Stimulated activated naive CD8-positive, alpha-beta T cell treated with anti-CD3 and anti-CD28 coated beads, Interleukin-15, Interleukin-2, amounts not matched to agents 100 ng/mL and 50 ng/mL, for 24 hours (primary cell): ENCODE data around the gene REXO4.
"Not testable (repeated sequence)": the region's sequence is repeated elsewhere in the genome, so short reads cannot be mapped to it uniquely, and the experiment has no call there.

Experiments
- H3K27ac Mint-ChIP-seq: one replicate; pipeline ENCODE4 v1.8.0; 2021; ENCODE audit warnings: mild to moderate bottlenecking, mixed read lengths
- H3K27me3 Mint-ChIP-seq: one replicate; pipeline ENCODE4 v1.8.0; 2021; ENCODE audit warnings: mixed read lengths
- H3K36me3 Mint-ChIP-seq: one replicate; pipeline ENCODE4 v1.8.0; 2021; ENCODE audit warnings: low read depth, mixed read lengths
- H3K4me1 Mint-ChIP-seq: one replicate; pipeline ENCODE4 v1.8.0; 2021; ENCODE audit warnings: low read depth, mixed read lengths
- H3K4me3 Mint-ChIP-seq: one replicate; pipeline ENCODE4 v1.8.0; 2021; ENCODE audit warnings: mild to moderate bottlenecking, mixed read lengths
- H3K9me3 Mint-ChIP-seq: one replicate; pipeline ENCODE4 v1.8.0; 2021; ENCODE audit warnings: mixed read lengths

Gene REXO4

DNA sequence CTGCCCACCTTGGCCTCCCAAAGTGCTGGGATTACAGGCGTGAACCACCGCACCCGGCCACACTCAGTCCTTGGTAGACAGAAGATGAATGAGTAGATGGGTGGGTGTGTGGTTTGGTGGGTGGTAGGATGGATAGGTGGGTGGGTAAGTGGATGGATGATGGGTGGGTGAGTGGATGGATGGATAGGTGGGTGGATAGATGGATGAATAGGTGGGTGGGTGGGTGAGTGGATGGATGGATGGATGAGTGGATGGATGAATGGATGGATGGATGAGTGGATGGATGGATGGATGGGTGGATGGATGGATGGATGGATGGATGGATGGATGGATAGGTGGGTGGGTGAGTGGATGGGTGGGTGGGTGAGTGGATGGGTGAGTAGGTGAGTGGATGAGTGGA lies 25.5 kb downstream of the REXO4 start:
- H3K4me3 Mint-ChIP-seq, H3K27ac Mint-ChIP-seq, H3K4me1 Mint-ChIP-seq, H3K9me3 Mint-ChIP-seq, H3K36me3 Mint-ChIP-seq, H3K27me3 Mint-ChIP-seq: not testable (repeated sequence)

DNA sequence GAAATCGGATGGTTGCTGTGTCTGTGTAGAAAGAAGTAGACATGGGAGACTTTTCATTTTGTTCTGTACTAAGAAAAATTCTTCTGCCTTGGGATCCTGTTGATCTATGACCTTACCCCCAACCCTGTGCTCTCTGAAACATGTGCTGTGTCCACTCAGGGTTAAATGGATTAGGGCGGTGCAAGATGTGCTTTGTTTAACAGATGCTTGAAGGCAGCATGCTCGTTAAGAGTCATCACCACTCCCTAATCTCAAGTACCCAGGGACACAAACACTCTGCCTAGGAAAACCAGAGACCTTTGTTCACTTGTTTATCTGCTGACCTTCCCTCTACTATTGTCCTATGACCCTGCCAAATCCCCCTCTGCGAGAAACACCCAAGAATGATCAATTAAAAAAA lies 26.4 kb downstream of the REXO4 start:
- not testable (repeated sequence) for H3K4me1 Mint-ChIP-seq, H3K9me3 Mint-ChIP-seq, H3K4me3 Mint-ChIP-seq, H3K27ac Mint-ChIP-seq, H3K36me3 Mint-ChIP-seq, H3K27me3 Mint-ChIP-seq

DNA sequence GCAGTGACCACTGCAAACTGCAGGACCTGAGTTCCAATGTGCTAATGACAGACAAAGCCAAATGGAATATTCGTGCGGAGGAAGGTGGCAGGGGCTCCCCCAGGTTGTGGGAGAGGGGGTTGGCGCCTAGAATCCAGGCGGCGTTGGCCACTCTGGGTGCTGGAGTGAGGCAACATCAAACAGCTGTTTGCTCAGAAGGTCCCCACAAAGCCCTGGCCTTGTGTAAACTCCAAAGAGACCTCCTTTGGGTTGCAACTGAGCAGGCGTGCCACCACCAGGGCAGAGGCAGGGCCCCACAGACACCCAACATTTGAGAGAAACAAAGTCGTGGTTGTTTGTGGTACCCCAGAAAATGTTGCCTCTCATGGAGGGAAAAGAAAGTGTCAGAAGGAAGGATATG lies 27.1 kb downstream of the REXO4 start:
- Mint-ChIP-seq H3K4me1 (no peaks in the 10 kb centered on the region), H3K9me3 (no peaks in the 10 kb centered on the region), H3K36me3 (no peaks in the 10 kb centered on the region), H3K27ac (no peak overlapping the region), H3K27me3 (peaks cover 3% of the 10 kb centered on the region), H3K4me3 (no peak overlapping the region)

GRCh38 chr9:133389562-133389961 lies 28.2 kb downstream of the REXO4 start:
- Mint-ChIP-seq H3K27ac (no peak overlapping the region), H3K9me3 (no peaks in the 10 kb centered on the region), H3K27me3 (peaks cover 3% of the 10 kb centered on the region), H3K4me3 (no peak overlapping the region), H3K36me3 (no peaks in the 10 kb centered on the region), H3K4me1 (no peaks in the 10 kb centered on the region)

GRCh38 chr9:133389025-133389557 lies 28.7 kb downstream of the REXO4 start:
- H3K4me1 Mint-ChIP-seq: no peaks in the 10 kb centered on the region
- H3K4me3 Mint-ChIP-seq: no peak overlapping the region
- H3K9me3 Mint-ChIP-seq: no peaks in the 10 kb centered on the region
- H3K36me3 Mint-ChIP-seq: no peaks in the 10 kb centered on the region
- no peak overlapping the region for H3K27ac Mint-ChIP-seq
- peaks cover 3% of the 10 kb centered on the region for H3K27me3 Mint-ChIP-seq

DNA sequence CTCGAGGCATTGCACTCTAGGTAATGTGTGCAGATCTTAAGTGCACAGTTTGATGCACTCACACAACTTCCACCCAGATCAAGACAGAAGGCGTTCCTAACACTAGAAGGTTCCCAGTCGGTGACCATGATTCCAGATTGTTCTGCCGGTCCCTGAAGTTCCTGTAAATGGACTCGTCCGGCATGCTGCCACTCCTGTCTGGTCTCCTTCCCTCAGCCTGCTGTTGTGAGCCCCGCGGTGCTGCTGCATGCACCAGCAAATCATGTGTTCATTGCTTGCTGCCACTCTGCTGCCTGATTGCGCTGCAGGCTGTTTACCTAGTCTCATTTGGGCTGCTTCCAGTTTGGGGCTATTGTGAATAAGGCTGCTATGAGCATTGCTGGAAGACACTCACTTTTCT lies 30.1 kb downstream of the REXO4 start:
- H3K27ac Mint-ChIP-seq: no peak overlapping the region
- H3K9me3 Mint-ChIP-seq: no peaks in the 10 kb centered on the region
- no peaks in the 10 kb centered on the region for H3K36me3 Mint-ChIP-seq
- peaks cover 3% of the 10 kb centered on the region for H3K27me3 Mint-ChIP-seq
- no peak overlapping the region for H3K4me3 Mint-ChIP-seq
- H3K4me1 Mint-ChIP-seq: no peaks in the 10 kb centered on the region

DNA sequence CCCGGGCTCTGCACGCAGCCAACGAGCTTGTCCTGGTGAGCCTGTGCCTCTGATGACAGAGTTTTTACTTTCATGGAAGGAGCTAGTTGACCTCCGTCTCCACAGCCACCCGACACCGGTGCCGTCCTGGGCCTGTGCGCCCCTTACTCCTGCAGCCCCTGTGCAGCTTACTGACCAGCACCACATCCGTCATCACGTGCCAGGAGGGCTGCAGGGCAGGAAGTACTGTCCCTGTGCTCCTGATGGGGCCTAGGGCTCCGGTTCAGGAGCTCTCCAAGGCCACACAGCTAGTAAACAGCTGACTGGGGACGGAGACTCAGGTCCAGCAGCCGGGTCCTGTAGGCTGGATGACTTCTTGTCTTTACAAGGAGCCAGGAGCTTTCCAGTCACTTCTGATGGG lies 31.5 kb downstream of the REXO4 start:
- Mint-ChIP-seq H3K27me3 (peaks cover 3% of the 10 kb centered on the region), H3K9me3 (no peaks in the 10 kb centered on the region), H3K4me1 (no peaks in the 10 kb centered on the region), H3K4me3 (no peak overlapping the region), H3K27ac (no peak overlapping the region), H3K36me3 (no peaks in the 10 kb centered on the region)

- H3K27ac Mint-ChIP-seq: no peak overlapping the region
- no peaks in the 10 kb centered on the region for H3K9me3 Mint-ChIP-seq
- no peaks in the 10 kb centered on the region for H3K4me1 Mint-ChIP-seq
- peaks cover 3% of the 10 kb centered on the region for H3K27me3 Mint-ChIP-seq
- H3K36me3 Mint-ChIP-seq: no peaks in the 10 kb centered on the region
- H3K4me3 Mint-ChIP-seq: no peak overlapping the region
Measured at GRCh38 chr9:133385452-133385851, 32.4 kb downstream of the REXO4 start.

- Mint-ChIP-seq H3K27me3 (peaks cover 2% of the 10 kb centered on the region), H3K4me1 (no peaks in the 10 kb centered on the region), H3K27ac (no peak overlapping the region), H3K4me3 (no peak overlapping the region), H3K36me3 (no peaks in the 10 kb centered on the region), H3K9me3 (no peaks in the 10 kb centered on the region)
Measured at GRCh38 chr9:133384736-133385321, 33.0 kb downstream of the REXO4 start.

DNA sequence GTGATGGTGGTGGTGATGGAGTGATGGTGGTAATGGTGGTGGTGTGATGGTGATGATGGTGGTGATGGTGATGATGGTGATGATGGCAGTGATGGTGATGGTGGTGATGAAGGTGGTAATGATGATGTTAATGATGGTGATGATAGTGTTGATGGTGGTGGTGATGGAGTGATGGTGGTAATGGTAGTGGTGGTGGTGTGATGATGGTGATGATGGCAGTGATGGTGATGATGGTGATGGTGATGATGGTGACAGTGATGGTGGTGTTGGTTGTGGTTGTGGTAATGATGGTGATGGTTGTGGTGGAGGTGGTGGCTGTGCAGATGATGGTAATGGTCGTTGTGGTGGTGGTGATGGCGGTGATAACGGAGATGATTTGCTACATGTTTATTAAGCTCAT lies 34.4 kb downstream of the REXO4 start:
- Mint-ChIP-seq H3K36me3 (no peaks in the 10 kb centered on the region), H3K9me3 (no peaks in the 10 kb centered on the region), H3K27me3 (no peaks in the 10 kb centered on the region)

DNA sequence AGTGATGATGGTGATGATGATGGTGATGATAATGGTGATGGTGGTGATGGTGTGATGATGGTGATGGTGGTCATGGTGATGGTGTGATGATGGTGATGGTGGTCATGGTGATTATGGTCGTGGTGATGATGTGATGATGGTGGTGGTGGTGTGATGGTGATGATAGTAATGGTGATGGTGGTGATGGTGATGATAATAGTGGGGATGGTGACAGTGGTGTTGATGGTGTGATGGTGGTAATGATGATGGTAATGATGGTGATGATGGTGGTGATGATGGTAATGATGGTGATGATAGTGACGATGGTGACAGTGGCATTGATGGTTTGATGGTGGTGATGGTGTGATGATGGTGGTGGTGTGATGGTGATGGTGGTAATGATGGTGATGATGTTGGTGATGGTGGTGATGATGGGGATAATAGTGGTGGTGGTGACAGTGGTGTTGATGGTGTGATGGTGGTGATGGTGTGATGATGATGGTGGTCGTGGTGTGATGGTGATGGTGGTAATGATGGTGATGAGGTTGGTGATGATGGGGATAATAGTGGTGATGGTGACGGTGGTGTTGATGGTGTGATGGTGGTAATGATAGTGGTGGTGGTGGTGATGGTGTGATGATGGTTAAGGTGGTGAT lies 35.2 kb downstream of the REXO4 start:
- no peaks in the 10 kb centered on the region for H3K27me3 Mint-ChIP-seq
- H3K36me3 Mint-ChIP-seq: no peaks in the 10 kb centered on the region
- no peaks in the 10 kb centered on the region for H3K9me3 Mint-ChIP-seq
- H3K4me1 Mint-ChIP-seq: no peaks in the 10 kb centered on the region
- no peak overlapping the region for H3K4me3 Mint-ChIP-seq
- H3K27ac Mint-ChIP-seq: no peak overlapping the region

More for the DNA sequence above, 34.4 kb downstream of the REXO4 start:
- Mint-ChIP-seq H3K4me3 (no peak overlapping the region), H3K4me1 (no peaks in the 10 kb centered on the region), H3K27ac (no peak overlapping the region)

DNA sequence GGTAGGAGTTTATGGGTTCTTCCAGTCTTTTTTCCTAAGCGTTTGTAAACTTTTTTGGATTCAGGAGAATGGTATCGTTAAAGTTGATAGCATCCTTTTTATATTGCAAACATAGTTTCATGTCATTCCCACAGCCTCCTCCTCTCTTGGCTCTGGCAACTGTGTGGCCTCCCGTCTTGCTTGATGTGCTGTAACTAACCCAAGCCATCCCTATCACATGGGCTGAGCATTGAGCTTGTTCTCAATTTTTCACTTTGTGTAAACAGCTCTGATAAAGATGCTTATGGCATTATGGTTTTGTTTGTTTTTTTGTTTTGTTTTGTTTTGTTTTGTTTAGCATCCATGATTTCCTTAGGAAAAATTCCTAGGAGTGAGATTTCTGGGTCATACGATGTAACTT lies 37.1 kb downstream of the REXO4 start:
- Mint-ChIP-seq H3K36me3 (no peaks in the 10 kb centered on the region), H3K27me3 (no peaks in the 10 kb centered on the region), H3K9me3 (no peaks in the 10 kb centered on the region), H3K4me3 (no peak overlapping the region), H3K27ac (no peak overlapping the region), H3K4me1 (no peaks in the 10 kb centered on the region)

DNA sequence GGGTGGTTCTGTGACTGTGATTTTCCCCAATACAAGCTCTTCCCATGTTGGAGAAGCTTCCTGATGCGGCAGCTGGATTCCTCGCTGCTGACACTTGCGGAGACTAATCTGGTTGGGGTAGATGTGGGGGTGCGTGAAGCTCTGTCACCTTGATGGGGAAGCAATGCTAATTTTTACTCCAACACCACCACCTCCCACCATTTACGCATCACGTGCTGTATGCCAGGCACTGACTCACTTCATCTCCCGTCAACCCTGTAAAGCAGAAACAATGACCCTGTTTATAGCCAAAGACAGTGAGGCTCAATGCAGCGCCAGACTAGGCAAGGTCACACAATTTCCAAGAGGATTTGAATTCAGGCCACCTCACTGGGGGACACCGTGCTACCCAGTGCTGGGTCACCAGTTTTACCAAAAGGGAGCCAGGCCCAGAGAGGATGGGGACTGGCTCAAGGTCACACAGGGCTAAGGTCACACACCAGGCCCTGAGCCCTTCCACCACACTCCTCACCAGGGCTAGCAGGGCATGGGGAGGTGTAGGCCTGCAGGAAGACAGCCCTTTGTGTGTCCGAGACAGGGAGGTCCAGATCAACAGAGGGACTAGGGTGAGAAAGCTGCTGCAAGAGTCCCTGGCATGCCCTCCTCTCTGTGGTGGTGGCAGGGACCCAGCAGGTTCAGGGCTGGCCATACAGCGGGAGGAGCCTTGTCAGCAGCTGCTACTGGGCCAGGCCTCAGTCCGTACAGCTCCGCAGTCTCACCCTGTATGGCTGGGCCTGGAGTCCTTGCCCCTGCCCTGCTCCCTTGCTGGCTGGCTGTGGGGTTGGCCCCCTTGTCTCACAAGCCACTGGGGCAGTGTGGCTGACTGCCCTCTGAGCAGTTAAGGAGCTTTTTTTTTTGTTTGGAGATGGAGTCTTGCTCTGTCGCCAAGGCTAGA lies 38.4 kb downstream of the REXO4 start:
- no peak overlapping the region for H3K4me3 Mint-ChIP-seq
- H3K4me1 Mint-ChIP-seq: peaks cover 7% of the 10 kb centered on the region
- peaks cover 8% of the 10 kb centered on the region for H3K36me3 Mint-ChIP-seq
- no peak overlapping the region for H3K27ac Mint-ChIP-seq
- H3K9me3 Mint-ChIP-seq: no peaks in the 10 kb centered on the region
- no peaks in the 10 kb centered on the region for H3K27me3 Mint-ChIP-seq

- peaks cover 13% of the 10 kb centered on the region for H3K4me1 Mint-ChIP-seq
- no peak overlapping the region for H3K27ac Mint-ChIP-seq
- no peaks in the 10 kb centered on the region for H3K9me3 Mint-ChIP-seq
- H3K27me3 Mint-ChIP-seq: no peaks in the 10 kb centered on the region
- no peak overlapping the region for H3K4me3 Mint-ChIP-seq
- H3K36me3 Mint-ChIP-seq: peaks cover 14% of the 10 kb centered on the region
Measured at GRCh38 chr9:133378408-133378962, 39.3 kb downstream of the REXO4 start.

- H3K27ac Mint-ChIP-seq: no peak overlapping the region
- H3K36me3 Mint-ChIP-seq: peaks cover 20% of the 10 kb centered on the region
- no peaks in the 10 kb centered on the region for H3K27me3 Mint-ChIP-seq
- no peak overlapping the region for H3K4me3 Mint-ChIP-seq
- H3K9me3 Mint-ChIP-seq: no peaks in the 10 kb centered on the region
- peaks cover 20% of the 10 kb centered on the region for H3K4me1 Mint-ChIP-seq
Measured at GRCh38 chr9:133377721-133378216, 40.0 kb downstream of the REXO4 start.
